HG03558 (cell line): ENCODE results near the gene RNF128.

Experiments
- ATAC-seq: cut with Tn5 transposase; IDR thresholded peaks from one replicate; pipeline ENCODE4 v1.9.1; 2021; ENCODE audit warnings: moderate number of reproducible peaks; ENCODE audit not compliant: unreplicated experiment; ENCODE audit errors: extremely low read depth

RNF128 gene

GRCh38 chrX:106726485-106727437 lies at the start of gene RNF128:
TSS of gene RNF128 (plus strand) at chrX:106726701. CDS start at chrX:106726914, 213 bp downstream.
- no peak for ATAC-seq

- no peak for ATAC-seq
Measured at GRCh38 chrX:106680716-106681115, 45.8 kb upstream of the RNF128 start.

- no peak for ATAC-seq
Measured at GRCh38 chrX:106684207-106684606, 42.3 kb upstream of the RNF128 start.

GRCh38 chrX:106692425-106693065 lies 34.0 kb upstream of the RNF128 start:
- ATAC-seq = no peak

GRCh38 chrX:106696502-106696901 lies 30.0 kb upstream of the RNF128 start:
- ATAC-seq = no peak

- ATAC-seq = no peak
Measured at GRCh38 chrX:106698693-106699092, 27.8 kb upstream of the RNF128 start.

GRCh38 chrX:106702636-106703035 lies 23.9 kb upstream of the RNF128 start:
- no peak for ATAC-seq

GRCh38 chrX:106706466-106706865 lies 20.0 kb upstream of the RNF128 start:
- no peak for ATAC-seq

GRCh38 chrX:106707771-106708454 lies 18.6 kb upstream of the RNF128 start:
- no peak for ATAC-seq

- no peak for ATAC-seq
Measured at GRCh38 chrX:106710771-106711170, 15.7 kb upstream of the RNF128 start.

- ATAC-seq = no peak
Measured at GRCh38 chrX:106711375-106711774, 15.1 kb upstream of the RNF128 start.

- ATAC-seq = no peak
Measured at GRCh38 chrX:106716004-106716403, 10.5 kb upstream of the RNF128 start.

GRCh38 chrX:106716463-106716862 lies 10.0 kb upstream of the RNF128 start:
- no peak for ATAC-seq

GRCh38 chrX:106718709-106719108 lies 7.8 kb upstream of the RNF128 start:
- ATAC-seq = no peak

GRCh38 chrX:106725931-106726330 lies 570 bp upstream of the RNF128 start:
- no peak for ATAC-seq

GRCh38 chrX:106728337-106728736 lies 1.8 kb downstream of the RNF128 start:
- ATAC-seq = no peak

- ATAC-seq = no peak
Measured at GRCh38 chrX:106730401-106730800, 3.9 kb downstream of the RNF128 start.

GRCh38 chrX:106731590-106731989 lies 5.1 kb downstream of the RNF128 start:
- no peak for ATAC-seq

GRCh38 chrX:106734827-106735226 lies 8.3 kb downstream of the RNF128 start:
- ATAC-seq = no peak

- no peak for ATAC-seq
Measured at GRCh38 chrX:106740193-106740780, 13.8 kb downstream of the RNF128 start.

GRCh38 chrX:106742193-106742592 lies 15.7 kb downstream of the RNF128 start:
- ATAC-seq = no peak
